Measurements from ENCODE around the gene GJA3. TPM values are rescaled to one million over a fixed set of nuclear protein-coding genes. Genes with fewer than 3 reads are reported as not detected.

GJA3 gene
- total RNA-seq, 1 experiment from 2014 or later = 0.43 TPM

- no peaks in the 10 kb centered on the region for H3K9me3 ChIP-seq (ENCODE audit: low read depth, low read length, poor library complexity, severe bottlenecking)
- no TSS peak for BruUV-seq (replicated peaks)
- H3K27ac ChIP-seq (ENCODE audit: low read depth, low read length, poor library complexity, severe bottlenecking) = no peak overlapping the region
- intact Hi-C loops (cut with micrococcal nuclease; ENCODE audit: unreplicated experiment) = loop anchor here (5.0 kb wide), 1 partner anchor 36 kb away; the partner anchor contains the start of gene GJA3
- H3K4me3 ChIP-seq (ENCODE audit: low read depth, low read length, poor library complexity, severe bottlenecking) = no peak overlapping the region
- H3K36me3 ChIP-seq (ENCODE audit: insufficient read depth, low read length, poor library complexity, severe bottlenecking) = no peaks in the 10 kb centered on the region
- POLR2A ChIA-PET (ENCODE audit: low non-redundant PET) = no interaction called here
- peaks cover 11% of the 10 kb centered on the region for H3K4me1 ChIP-seq (ENCODE audit: insufficient read depth, low read length, poor library complexity, severe bottlenecking)
- H3K27me3 ChIP-seq (replicated peaks; ENCODE audit: insufficient read depth, low read depth, low read length, poor library complexity) = peaks cover 9% of the 10 kb centered on the region
- TF ChIP-seq CTCF (conservative IDR thresholded peaks at IDR 0.05; ENCODE audit: low read depth, low read length) = no peak
- TF ChIP-seq EZH2 (IDR thresholded peaks at IDR 0.05; ENCODE audit: borderline replicate concordance, low read depth, low read length, poor library complexity, severe bottlenecking) = no peak
- CTCF ChIA-PET = interaction anchor here (0.5 to 0.7 kb wide), 3 partner anchors 34 to 140 kb away, joined by 3 to 4 read pairs (median 3); partner anchors contain the start of gene GJA3
- no peak for DNase-seq (ENCODE audit: low spot score)
These were observed 34.2 kb downstream of the GJA3 start for GRCh38 chr13:20126541-20127261.

- POLR2A ChIA-PET (ENCODE audit: low non-redundant PET) = no interaction called here
- DNase-seq (ENCODE audit: low spot score) = no peak
- Histone ChIP-seq H3K27ac (ENCODE audit: low read depth, low read length, poor library complexity, severe bottlenecking) (no peak overlapping the region), H3K27me3 (replicated peaks; ENCODE audit: insufficient read depth, low read depth, low read length, poor library complexity) (peaks cover 9% of the 10 kb centered on the region), H3K9me3 (ENCODE audit: low read depth, low read length, poor library complexity, severe bottlenecking) (no peaks in the 10 kb centered on the region), H3K36me3 (ENCODE audit: insufficient read depth, low read length, poor library complexity, severe bottlenecking) (no peaks in the 10 kb centered on the region), H3K4me1 (ENCODE audit: insufficient read depth, low read length, poor library complexity, severe bottlenecking) (peaks cover 12% of the 10 kb centered on the region), H3K4me3 (ENCODE audit: low read depth, low read length, poor library complexity, severe bottlenecking) (no peak overlapping the region)
- intact Hi-C loops (cut with micrococcal nuclease; ENCODE audit: unreplicated experiment) = loop anchor here (5.0 kb wide), 1 partner anchor 37 kb away; the partner anchor contains the start of gene GJA3
- TF ChIP-seq EZH2 (IDR thresholded peaks at IDR 0.05; ENCODE audit: borderline replicate concordance, low read depth, low read length, poor library complexity, severe bottlenecking) (no peak), CTCF (conservative IDR thresholded peaks at IDR 0.05; ENCODE audit: low read depth, low read length) (no peak)
- BruUV-seq (replicated peaks) = no TSS peak
- CTCF ChIA-PET = interaction anchor here (0.6 kb wide), 1 partner anchor 140 kb away, joined by 4 read pairs; no protein-coding TSS in a partner anchor
These were observed 35.1 kb downstream of the GJA3 start for GRCh38 chr13:20125783-20126165.

GRCh38 chr13:20125129-20125782 is 35.6 kb downstream of the GJA3 start:
- Histone ChIP-seq H3K4me1 (ENCODE audit: insufficient read depth, low read length, poor library complexity, severe bottlenecking) (peaks cover 16% of the 10 kb centered on the region), H3K27me3 (replicated peaks; ENCODE audit: insufficient read depth, low read depth, low read length, poor library complexity) (peaks cover 9% of the 10 kb centered on the region), H3K36me3 (ENCODE audit: insufficient read depth, low read length, poor library complexity, severe bottlenecking) (no peaks in the 10 kb centered on the region), H3K9me3 (ENCODE audit: low read depth, low read length, poor library complexity, severe bottlenecking) (no peaks in the 10 kb centered on the region), H3K4me3 (ENCODE audit: low read depth, low read length, poor library complexity, severe bottlenecking) (no peak overlapping the region), H3K27ac (ENCODE audit: low read depth, low read length, poor library complexity, severe bottlenecking) (no peak overlapping the region)
- no peak for DNase-seq (ENCODE audit: low spot score)
- CTCF ChIA-PET = no interaction called here
- POLR2A ChIA-PET (ENCODE audit: low non-redundant PET) = interaction anchor here (0.6 kb wide), 1 partner anchor 151 kb away, joined by 11 read pairs; no protein-coding TSS in a partner anchor
- no peak for TF ChIP-seq CTCF (conservative IDR thresholded peaks at IDR 0.05; ENCODE audit: low read depth, low read length)
- TF ChIP-seq EZH2 (IDR thresholded peaks at IDR 0.05; ENCODE audit: borderline replicate concordance, low read depth, low read length, poor library complexity, severe bottlenecking) = no peak
- BruUV-seq (replicated peaks) = no TSS peak
- intact Hi-C loops (cut with micrococcal nuclease; ENCODE audit: unreplicated experiment) = loop anchor here (5.0 kb wide), 1 partner anchor 37 kb away; the partner anchor contains the start of gene GJA3

Measured in A673 (cell line).